SU-DHL-6 (cell line): ENCODE results near the gene MPPED2.

ENCODE experiments used
- EZH2phosphoT487 ChIP-seq: fragments of 200-600 bp; sonication (generic), shearing (Covaris generic); conservative IDR thresholded peaks from 2 replicates; pipeline ENCODE4 v1.6.1; 2018; ENCODE audit warnings: mild to moderate bottlenecking, antibody characterized with exemption, low read length, moderate library complexity, mixed read lengths
- TF ChIP-seq, protein P1 (sequence below): fragments of 200-600 bp; sonication (generic); IDR thresholded peaks from one replicate; pipeline ENCODE4 v1.5.1; 2017; ENCODE audit warnings: antibody characterized with exemption, mild to moderate bottlenecking, low read length, moderate library complexity; ENCODE audit not compliant: insufficient read depth, poor library complexity, severe bottlenecking

DNA sequence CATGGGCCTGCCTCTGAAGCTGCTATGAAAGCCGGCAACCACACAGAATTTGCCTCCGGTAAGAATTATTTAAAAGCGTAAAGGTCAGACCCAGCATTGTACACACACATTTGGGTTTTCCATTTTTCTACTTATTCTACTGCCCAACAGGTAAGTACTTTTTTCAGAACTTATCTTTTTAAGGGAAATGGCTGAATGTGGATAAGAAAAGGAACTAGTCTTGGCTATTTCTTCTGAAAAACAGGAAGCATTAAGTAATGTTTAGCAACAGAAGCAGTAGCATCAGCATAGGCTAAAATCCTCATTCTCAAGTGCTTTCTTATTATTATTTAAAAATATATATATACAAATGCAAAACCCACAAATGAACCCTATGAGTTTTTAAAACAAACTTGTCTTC, 103.1 kb downstream of the MPPED2 start:
- TF ChIP-seq, protein P1, sequence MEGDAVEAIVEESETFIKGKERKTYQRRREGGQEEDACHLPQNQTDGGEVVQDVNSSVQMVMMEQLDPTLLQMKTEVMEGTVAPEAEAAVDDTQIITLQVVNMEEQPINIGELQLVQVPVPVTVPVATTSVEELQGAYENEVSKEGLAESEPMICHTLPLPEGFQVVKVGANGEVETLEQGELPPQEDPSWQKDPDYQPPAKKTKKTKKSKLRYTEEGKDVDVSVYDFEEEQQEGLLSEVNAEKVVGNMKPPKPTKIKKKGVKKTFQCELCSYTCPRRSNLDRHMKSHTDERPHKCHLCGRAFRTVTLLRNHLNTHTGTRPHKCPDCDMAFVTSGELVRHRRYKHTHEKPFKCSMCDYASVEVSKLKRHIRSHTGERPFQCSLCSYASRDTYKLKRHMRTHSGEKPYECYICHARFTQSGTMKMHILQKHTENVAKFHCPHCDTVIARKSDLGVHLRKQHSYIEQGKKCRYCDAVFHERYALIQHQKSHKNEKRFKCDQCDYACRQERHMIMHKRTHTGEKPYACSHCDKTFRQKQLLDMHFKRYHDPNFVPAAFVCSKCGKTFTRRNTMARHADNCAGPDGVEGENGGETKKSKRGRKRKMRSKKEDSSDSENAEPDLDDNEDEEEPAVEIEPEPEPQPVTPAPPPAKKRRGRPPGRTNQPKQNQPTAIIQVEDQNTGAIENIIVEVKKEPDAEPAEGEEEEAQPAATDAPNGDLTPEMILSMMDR, result no peak
- no peak for TF ChIP-seq EZH2phosphoT487
